GM18868 (cell line): ENCODE data around the gene SPPL3.
"Not testable (repeated sequence)": the region's sequence is repeated elsewhere in the genome, so short reads cannot be mapped to it uniquely, and the experiment has no call there.

Experiments
- ATAC-seq: cut with Tn5 transposase; IDR thresholded peaks from one replicate; pipeline ENCODE4 v1.9.1; 2021; ENCODE audit warnings: mild to moderate bottlenecking, moderate library complexity; ENCODE audit not compliant: unreplicated experiment

SPPL3 gene

DNA sequence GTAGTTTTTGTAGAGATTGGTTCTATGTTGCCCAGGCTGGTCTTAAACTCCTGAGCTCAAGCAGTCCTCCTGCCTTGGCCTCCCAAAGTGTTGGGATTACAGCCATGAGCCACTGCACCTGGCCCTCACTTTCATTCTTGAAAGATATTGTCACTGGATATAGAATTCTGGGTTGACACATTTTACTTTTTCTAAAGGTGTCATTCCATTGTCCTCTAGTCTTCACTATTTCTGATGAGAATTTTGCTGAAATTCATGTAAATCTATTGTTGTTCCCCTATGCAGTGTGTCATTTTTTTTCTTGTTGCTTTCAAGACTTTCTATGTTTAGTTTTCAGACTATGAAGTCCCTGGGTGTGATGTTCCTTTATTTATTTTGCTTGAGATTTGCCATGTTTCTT is 149.4 kb downstream of the SPPL3 start:
- no peak for ATAC-seq

DNA sequence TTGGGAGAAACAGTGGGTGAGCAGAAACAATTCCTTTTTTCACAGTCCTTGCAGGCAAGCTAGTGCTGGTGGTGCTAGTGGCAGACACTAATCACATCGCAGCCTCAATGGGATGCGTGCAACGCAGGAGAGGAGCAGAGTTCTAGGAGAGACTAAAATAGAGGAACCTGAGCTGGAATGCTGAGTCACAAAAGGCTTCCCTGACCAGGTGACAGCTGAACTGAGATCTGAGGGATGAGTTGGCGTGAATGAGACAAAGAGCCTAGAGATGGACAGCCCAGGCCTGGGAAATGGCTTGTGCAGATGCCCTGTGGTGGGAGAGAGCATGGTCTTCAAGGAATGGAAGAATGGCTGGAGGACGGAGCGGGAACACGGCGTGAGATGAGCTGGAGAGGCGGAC is 152.8 kb downstream of the SPPL3 start:
- ATAC-seq, result no peak

DNA sequence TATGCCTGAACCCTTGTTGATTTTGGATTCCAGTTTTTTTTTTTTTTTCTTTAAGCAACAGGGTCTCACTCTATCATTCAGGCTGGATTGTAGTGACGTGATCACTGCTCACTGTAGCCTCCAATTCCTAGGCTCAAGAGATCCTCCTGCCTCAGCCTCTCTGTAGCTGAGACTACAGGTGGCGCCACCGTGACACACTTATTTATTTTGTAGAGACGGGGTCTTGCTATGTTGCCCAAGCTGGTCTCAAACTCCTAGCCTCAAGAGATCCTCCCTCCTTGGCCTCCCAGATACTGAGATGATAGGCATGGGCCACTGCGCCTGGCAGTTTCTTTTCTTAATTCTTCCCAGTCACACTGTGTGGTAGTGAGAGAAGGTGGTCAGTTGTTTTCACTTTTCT is 153.4 kb downstream of the SPPL3 start:
- ATAC-seq, result no peak

DNA sequence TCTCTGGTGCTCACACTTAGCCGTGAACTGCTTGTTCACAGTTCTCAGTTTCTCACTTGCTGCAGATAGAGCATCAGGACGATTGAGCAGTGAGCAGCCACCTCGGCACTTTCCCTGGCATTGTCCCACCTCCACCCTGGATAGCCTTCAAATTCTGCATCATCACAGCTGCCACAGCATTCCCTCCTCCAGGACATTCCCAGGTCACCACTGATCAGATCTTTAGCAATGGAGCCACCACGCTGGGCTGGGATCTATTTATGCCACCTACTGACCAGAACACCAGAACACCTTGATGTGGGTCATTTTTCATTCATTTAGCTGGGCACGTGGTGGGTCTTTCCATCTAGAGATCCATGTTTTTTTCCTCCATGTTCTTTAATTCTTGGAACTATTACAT is 154.9 kb downstream of the SPPL3 start:
- ATAC-seq, result no peak

DNA sequence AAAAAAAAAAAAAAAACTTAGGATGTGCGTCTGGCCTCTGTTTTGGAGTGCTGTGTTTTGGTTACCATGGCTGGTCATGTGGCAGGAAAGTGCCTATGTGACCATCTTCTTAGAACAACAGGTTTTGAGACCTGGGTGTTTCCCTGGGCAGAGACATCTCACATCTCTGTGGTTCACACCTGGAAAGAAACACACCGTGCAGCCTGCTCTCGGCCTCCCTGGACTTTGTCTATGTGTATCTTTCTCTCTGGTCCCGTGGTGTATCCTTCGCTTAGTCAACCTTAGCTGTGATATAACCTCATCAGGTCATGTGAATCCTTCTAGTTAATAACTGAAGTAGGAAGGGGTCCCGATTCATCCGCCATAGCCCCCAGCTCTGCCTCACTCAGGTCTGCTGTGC is 155.9 kb downstream of the SPPL3 start:
- no peak for ATAC-seq

DNA sequence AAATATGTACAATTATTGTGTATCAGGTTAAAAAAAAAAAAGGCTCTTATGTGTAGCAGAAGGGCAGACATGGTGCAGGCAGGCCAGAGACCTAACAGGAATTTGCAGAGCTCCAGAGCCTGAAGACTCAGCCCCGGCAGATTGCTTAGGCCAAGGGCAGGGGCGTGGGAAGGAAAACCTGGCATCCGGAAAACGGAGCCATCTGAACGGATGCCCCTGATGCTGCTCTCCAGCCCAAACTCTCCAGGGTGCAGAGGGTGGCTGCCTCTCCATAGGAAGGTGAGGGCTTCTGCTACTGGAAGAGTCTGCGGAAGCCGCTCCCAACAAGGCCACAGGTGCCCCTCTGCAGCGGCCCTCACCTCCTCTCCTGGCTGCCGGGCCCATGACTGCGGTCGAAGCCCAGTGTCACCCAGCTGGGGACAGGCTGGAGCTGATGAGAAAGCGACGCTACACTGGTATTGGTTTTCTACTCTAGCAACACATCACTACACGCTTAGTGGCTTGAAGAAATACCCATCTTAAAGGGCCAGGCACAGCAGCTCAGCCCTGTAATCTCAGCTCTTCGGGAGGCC is 159.2 kb downstream of the SPPL3 start:
- no peak for ATAC-seq

DNA sequence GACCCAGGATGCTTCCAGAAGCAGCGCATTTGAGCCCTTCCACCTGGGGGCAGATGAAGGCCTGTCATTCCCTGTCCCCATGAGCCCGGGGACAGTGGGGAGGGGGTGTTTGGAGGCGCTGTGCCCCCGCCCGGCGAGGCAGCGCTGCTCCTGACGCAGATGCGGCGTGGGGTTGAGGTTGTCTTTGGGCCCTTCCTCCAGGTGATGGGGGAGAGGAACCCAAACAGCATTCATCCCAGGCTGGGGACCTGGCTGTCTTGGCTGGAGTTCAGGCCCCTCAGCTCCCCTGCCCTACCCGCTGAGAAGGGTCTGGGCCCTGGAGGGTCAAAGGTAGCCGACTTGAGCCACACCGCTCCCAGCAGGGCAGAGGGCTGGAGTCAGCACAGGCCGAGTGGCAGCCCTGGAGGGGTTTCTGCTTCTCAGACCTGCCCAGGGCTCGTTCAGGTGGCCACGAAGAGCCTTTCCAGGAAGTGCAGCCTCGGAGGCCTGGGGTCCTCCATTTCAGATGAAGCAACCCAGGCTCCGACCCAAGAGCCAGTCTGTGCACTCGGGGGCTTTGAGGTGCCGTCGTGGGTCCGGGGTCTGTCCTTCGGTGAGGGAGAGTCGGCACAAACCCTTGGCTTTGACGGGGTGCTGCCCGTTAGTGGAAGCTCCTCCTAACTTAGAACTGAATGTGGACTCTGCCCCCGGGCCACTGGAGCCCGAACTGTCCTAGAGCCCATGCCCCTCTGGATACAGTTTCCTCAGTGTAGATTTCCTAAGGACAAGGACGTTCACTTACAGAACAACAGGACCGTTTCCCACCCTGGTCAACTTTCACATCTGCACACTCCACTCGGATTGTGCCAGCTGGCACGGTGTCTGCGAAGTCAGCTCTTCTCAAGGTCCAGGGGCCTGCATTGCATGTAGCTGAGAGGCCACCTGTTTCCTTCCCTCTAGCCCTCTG is 162.4 kb downstream of the SPPL3 start:
- no peak for ATAC-seq

DNA sequence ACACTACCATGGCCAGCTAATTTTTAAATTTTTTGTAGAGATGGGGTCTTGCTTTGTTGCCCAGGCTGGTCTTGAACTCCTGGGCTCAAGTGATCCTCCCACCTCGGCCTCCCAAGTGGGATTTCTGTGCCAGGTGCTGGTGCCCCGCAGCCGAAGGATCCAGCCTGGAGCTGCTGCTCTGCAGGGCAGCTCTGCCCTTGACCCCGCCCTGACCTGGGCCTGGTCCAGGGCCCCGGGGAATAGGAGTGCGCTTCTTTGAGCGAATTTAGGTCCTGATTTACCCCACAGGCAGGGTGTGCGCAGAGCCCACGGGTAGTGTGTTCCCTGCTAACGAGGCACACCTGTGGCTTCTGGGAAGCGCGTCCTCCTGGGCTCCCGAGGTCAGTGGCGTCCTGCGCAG is 163.3 kb downstream of the SPPL3 start:
- no peak for ATAC-seq

DNA sequence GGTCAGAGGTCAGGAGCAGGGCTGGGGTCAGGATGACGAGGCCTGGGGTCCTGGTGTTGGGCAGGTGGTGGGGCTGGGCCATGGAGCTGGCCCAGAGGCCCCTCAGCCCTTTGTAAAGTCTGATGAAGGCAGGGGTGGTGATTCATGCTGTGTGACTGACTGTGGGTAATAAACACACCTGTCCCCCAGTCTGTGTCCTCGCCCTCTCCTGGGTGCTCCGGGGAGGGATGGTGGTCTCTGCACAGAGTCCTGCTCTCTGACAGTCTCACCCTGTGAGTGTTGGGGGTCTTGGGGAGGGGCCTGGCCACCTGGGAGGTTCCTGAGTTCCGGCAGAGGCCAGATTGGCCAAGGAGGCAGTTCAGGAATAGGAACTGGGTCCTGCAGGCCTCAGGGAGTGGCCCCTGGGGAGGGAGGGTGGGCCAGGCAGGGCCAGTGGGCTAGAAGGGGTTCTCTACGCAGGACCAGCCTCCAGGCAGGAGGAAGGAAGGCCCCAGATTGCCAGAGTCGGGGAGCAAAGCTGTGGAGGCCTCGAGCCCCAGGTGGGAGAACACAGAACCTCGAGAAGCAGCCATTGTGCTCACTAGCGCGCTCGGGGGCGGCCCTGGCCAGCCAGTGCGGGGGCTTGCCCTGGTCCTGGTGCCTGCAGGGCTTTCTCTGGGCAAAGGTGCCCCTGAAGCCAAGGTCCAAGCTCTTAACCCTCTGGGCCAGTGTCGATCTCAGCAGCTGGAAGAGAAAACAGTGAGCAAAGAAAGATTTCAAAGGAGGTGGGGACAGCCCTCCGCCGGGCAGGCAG is 164.1 kb downstream of the SPPL3 start:
- no peak for ATAC-seq

DNA sequence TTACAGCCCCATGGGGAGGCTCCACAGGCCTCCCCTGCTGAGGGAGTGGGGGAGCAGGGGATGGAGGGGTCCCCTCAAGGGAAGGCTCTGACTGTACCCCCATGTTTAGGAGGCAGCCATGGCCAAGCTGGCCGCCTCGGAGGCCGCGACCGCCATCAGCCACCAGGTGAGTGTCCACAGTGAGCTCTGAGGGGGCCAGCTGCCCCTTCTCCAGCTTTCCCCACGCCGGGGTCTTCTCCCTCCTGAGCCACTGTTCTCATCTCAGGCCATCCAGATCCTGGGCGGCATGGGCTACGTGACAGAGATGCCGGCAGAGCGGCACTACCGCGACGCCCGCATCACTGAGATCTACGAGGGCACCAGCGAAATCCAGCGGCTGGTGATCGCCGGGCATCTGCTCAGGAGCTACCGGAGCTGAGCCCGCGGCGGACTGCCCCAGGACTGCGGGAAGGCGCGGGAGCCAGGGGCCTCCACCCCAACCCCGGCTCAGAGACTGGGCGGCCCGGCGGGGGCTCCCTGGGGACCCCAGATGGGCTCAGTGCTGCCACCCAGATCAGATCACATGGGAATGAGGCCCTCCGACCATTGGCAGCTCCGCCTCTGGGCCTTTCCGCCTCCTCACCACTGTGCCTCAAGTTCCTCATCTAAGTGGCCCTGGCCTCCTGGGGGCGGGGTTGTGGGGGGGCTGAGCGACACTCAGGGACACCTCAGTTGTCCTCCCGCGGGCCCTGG is 165.0 kb downstream of the SPPL3 start:
- no peak for ATAC-seq

DNA sequence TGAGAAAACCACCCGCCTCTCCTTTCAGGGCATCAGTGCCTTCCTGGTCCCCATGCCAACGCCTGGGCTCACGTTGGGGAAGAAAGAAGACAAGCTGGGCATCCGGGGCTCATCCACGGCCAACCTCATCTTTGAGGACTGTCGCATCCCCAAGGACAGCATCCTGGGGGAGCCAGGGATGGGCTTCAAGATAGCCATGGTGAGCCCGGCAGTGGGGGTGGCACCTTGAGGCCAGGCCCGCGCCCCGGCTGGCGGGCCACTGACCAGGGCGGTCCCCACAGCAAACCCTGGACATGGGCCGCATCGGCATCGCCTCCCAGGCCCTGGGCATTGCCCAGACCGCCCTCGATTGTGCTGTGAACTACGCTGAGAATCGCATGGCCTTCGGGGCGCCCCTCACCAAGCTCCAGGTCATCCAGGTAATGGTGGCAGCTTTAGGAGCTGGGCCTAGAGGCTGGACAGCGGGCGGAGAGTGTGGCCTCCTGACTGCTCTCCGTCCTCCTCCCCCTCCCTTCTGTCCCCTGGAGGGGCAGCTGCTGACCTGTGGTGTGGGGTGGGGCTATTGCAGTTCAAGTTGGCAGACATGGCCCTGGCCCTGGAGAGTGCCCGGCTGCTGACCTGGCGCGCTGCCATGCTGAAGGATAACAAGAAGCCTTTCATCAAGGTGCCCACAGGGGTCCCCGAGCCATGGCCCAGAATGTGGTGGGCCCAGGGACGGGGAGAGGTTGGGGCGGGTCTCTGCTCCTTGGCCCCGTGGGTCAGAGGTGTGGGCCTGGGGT is 165.7 kb downstream of the SPPL3 start:
- ATAC-seq, result no peak

DNA sequence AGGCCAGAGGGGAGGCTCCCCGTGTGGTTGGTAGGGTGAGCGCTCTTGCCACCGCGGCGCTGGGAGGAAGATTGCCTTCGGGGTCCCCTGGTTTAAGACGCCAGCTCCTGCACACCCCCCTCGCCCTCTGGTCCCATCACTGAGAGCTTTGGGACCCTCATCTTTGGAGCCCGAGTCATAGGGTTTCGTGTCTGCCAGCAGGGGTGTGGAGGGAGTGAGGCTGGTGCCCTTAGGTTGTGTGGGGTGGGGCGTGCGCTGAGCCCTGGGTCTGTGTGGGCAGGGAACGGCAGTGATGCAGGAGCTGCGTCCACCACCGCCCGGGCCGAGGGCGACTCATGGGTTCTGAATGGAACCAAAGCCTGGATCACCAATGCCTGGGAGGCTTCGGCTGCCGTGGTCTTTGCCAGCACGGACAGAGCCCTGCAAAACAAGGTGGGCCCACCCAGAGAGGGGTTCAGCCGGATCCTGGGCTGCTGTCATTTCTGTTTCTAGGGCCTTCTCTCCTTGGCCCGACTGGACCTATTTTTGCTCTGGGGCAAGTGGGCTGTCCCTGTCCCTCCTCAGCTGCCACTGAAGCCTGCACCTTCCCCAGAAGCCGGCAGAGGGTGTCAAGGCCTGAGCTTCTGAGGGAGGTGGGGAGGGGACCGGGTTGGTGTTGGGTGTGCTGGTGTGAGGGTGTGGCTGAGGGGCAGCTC is 166.5 kb downstream of the SPPL3 start:
- no peak for ATAC-seq

DNA sequence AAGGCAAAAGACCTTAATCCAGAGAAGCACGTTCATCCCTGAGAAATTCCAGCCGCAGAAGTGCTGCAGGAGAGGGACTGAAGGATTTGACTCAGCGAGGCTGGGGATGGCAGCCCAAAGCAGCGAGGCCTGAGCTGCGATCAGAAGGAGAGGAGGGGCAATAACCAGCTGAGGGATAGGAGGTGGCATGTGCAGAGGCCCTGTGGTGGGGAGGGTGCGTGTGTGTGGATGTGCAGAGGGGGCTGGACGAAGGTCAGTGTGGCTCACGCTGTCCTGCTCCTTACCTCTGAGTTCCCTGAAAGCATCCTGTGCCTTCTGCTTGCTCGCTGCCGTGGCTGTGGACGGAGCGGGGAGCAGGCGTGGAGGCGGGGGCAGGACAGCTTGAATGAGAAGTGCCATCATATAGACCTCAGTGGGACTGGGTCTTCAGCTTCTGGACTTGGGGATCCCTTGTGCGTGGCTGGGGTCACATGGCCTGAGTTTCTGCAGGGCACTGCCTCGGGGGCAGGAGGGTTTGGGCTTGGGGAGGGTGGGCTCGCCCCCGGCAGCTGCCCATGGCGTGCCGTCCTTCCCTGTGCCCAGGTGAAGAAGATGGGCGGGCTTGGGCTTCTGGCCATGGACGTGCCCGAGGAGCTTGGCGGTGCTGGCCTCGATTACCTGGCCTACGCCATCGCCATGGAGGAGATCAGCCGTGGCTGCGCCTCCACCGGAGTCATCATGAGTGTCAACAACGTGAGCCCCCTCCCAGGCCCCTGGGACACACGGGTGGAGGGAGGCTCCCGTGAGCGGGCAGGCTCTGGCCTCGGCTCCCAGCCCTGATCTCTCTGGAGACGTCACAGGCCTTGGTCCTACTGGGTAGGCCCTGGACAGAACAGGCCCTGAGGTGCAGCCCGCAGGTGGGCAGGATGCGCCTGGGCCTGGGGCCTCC is 167.5 kb downstream of the SPPL3 start:
- ATAC-seq, result no peak

DNA sequence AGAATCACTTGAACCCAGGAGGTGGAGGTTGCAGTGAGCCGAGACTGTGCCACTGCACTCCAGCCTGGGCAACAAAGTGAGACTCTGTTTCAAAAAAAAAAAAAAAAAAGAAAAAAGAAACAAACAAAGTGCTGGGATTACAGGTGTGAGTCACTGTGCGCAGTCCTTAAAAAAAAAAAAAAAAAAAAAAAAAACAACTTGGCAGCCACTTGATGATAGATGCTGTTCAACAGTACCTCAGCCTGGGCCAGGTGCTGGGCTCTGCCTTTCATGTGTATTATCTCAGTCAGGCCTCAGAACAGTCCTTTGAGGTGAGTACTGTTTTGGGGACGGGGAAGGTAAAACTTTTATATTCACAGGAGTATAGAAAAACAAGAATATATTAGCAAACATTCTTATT is 169.0 kb downstream of the SPPL3 start:
- ATAC-seq, result no peak

DNA sequence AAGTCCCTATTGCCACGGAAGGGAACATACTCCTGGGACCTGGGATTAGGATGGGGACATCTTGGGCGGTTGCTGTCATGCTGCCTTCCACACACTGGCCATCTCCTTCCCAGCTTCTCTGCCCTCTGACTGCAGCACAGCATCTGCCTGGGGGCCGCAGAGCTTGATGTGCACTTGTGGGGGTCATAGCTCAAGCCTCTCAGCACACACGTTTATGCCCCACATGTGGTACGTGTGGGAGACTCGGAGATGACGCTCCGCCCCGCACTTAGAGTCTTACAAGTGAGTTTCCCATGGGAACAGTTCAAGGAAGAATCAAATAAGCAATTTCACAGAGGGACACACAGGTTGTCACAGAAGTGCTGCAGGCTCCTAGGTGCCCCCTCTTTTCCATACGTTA is 169.9 kb downstream of the SPPL3 start:
- ATAC-seq, result no peak

DNA sequence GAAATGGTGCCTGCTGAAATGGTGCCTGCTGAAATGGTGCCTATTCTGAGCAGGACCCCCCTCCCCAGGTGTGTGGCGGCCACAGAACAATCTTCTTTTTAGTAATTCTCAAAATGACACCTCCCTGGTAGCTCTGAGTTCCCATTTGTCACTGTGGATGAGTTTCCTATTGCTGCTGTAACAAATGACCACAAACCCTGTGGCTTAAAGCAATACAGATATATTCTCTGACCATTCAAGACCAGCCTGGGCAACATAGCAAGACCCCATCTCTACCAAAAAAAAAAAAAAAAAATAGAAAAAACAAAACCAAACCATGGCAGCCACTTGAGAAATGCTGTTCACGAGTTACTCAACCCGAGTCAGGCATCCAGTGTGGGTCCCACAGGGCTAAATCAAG is 170.6 kb downstream of the SPPL3 start:
- no peak for ATAC-seq

DNA sequence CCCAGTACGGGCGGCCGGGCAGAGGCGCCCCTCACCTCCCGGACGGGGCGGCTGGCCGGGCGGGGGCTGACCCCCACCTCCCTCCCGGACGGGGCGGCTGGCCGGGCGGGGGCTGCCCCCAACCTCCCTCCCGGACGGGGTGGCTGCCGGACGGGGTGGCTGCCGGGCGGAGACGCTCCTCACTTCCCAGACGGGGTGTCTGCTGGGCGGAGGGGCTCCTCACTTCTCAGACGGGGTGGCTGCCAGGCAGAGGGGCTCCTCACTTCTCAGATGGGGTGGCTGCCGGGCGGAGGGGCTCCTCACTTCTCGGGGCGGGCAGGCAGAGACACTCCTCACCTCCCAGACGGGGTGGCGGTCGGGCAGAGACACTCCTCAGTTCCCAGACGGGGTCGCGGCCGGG is 172.0 kb downstream of the SPPL3 start:
- not testable (repeated sequence) for ATAC-seq

DNA sequence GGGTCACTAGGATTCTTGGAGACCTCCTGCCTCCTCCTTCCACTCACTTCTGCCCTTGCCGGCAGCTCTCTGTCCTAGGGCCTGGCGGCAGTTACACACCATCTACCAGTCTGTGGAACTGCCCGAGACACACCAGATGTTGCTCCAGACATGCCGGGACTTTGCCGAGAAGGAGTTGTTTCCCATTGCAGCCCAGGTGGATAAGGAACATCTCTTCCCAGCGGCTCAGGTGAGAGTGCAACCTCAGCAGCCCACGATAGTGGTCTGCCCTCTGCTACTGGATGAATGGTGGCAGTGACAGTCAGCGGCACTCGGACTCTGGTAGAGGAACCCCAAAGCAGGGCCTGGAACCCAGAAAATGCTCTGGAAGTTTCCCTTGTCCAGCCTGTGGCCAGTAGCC is 177.2 kb downstream of the SPPL3 start:
- no peak for ATAC-seq

DNA sequence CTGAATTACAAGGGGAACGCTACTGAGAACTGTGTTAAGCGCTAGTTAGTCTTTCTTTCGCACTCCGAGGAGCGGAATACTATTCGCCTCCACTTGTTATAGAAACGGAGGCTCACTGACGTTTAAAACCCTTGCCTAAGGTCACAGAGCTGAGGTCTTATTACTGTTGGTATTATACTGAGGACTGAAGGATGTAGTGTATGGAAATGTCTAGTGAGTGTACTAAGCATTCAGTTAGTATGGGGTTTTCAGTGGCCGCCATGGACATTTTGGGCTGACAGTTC is 177.7 kb downstream of the SPPL3 start:
- no peak for ATAC-seq
